Uterus (tissue), 2 donors: Measurements from ENCODE around the gene GREB1L.

Experiments used
- CTCF ChIP-seq, 4 experiments: fragments of 200-600 bp in 2 of 4; fragments of 450-650 bp in 2 of 4; sonication (generic) in 2 of 4; IDR thresholded peaks; one replicate each; pipeline ENCODE4 v1.5.1; 2016 to 2019; ENCODE audit warnings: antibody characterized with exemption in 4 of 4, mild to moderate bottlenecking in 2 of 4, moderate library complexity in 1 of 4
- POLR2A ChIP-seq, 2 donors: fragments of 450-650 bp; IDR thresholded peaks; one replicate each; pipeline ENCODE4 v1.6.1; 2016; ENCODE audit warnings: antibody characterized with exemption in 2 of 2, mild to moderate bottlenecking in 1 of 2, moderate library complexity in 1 of 2

GRCh38 chr18:21393986-21394385 lies 152.0 kb downstream of the GREB1L start:
- TF ChIP-seq CTCF (IDR thresholded peaks at IDR 0.05), result no peak
- TF ChIP-seq POLR2A (IDR thresholded peaks at IDR 0.05), result no peak
